Fibroblast of villous mesenchyme (primary cell): ENCODE results near the gene CEP70. TPM values are rescaled to one million over a fixed set of nuclear protein-coding genes. Genes with fewer than 3 reads are reported as not detected.
"Not testable (repeated sequence)": the region's sequence is repeated elsewhere in the genome, so short reads cannot be mapped to it uniquely, and the experiment has no call there.

Experiments used
- DNase-seq: peaks from one replicate; pipeline ENCODE4 v3.0.0-alpha.2; 2010; ENCODE audit warnings: low read depth
- H3K4me3 ChIP-seq: 2 replicates; pipeline ENCODE4 v1.5.1; 2011; ENCODE audit warnings: low read depth, mild to moderate bottlenecking, low read length
- CTCF ChIP-seq: IDR thresholded peaks from 2 replicates; pipeline ENCODE4 v1.5.1; 2012; ENCODE audit warnings: low read depth, mild to moderate bottlenecking, low read length; ENCODE audit not compliant: insufficient read depth
- total RNA-seq: library from RNA; depleted of rRNA; stranded (reverse); fragments of >200 nt; gene quantifications from 2 replicates; pipeline ENCODE4 v1.2.3, GENCODE V29; 2012

Gene CEP70
- total RNA-seq, 1 donor = 29.4 TPM

GRCh38 chr3:138455801-138456716 is 138.0 kb downstream of the CEP70 start:
- DNase-seq = no peak
- no peak overlapping the region for H3K4me3 ChIP-seq

GRCh38 chr3:138453940-138454339 is 140.1 kb downstream of the CEP70 start:
- H3K4me3 ChIP-seq, DNase-seq: not testable (repeated sequence)

More at GRCh38 chr3:138455801-138456716, 138.0 kb downstream of the CEP70 start:
- TF ChIP-seq CTCF = no peak

- no peak overlapping the region for H3K4me3 ChIP-seq
- no peak for TF ChIP-seq CTCF
- DNase-seq = no peak
Observed at GRCh38 chr3:138452436-138452835, 141.6 kb downstream of the CEP70 start.

- TF ChIP-seq CTCF = no peak
- no peak for DNase-seq
Observed at GRCh38 chr3:138451595-138452162, 142.4 kb downstream of the CEP70 start.

GRCh38 chr3:138450704-138451424 is 143.2 kb downstream of the CEP70 start:
- DNase-seq = no peak
- no peak for TF ChIP-seq CTCF
- H3K4me3 ChIP-seq = no peak overlapping the region

More at GRCh38 chr3:138451595-138452162, 142.4 kb downstream of the CEP70 start:
- H3K4me3 ChIP-seq = no peak overlapping the region

GRCh38 chr3:138450181-138450580 is 143.9 kb downstream of the CEP70 start:
- no peak overlapping the region for H3K4me3 ChIP-seq
- DNase-seq = no peak
- no peak for TF ChIP-seq CTCF

GRCh38 chr3:138449490-138449889 is 144.6 kb downstream of the CEP70 start:
- DNase-seq = no peak
- H3K4me3 ChIP-seq = no peak overlapping the region
- no peak for TF ChIP-seq CTCF
